ENCODE measurements around the gene UBTD1. TPM values are rescaled to one million over a fixed set of nuclear protein-coding genes. Genes with fewer than 3 reads are reported as not detected.

UBTD1 gene
- total and polyA plus RNA-seq, 4 donors = 26.3 to 70.4 (median 42.9) TPM

GRCh38 chr10:97482381-97482780 is 16.3 kb upstream of the UBTD1 start:
- Histone ChIP-seq H3K4me3 (no peak overlapping the region), H3K9ac (ENCODE audit: insufficient read depth in 1 of 2, low read length in 2 of 2) (no peak overlapping the region), H3K4me1 (ENCODE audit: control insufficient read depth in 5 of 5, insufficient read depth in 5 of 5, low read length in 5 of 5) (peaks cover 0 to 2% (median 0%) of the 10 kb centered on the region in 5 donors), H3K9me3 (ENCODE audit: control insufficient read depth in 4 of 4, insufficient read depth in 3 of 4, low read length in 3 of 4) (peaks cover 0 to 2% (median 0%) of the 10 kb centered on the region in 4 donors), H3K27ac (ENCODE audit: low read depth in 1 of 2, low read length in 1 of 2) (no peak overlapping the region), H3K36me3 (ENCODE audit: control insufficient read depth in 4 of 4, insufficient read depth in 4 of 4, low read length in 4 of 4) (peaks cover 11 to 39% (median 24%) of the 10 kb centered on the region in 4 donors), H3K27me3 (ENCODE audit: control insufficient read depth in 3 of 3, insufficient read depth in 3 of 3, low read length in 2 of 3) (no peaks in the 10 kb centered on the region)
- no peak for TF ChIP-seq CTCF (IDR thresholded peaks at IDR 0.05; ENCODE audit: control extremely low read depth, extremely low read depth)
- DNase-seq = no peak
- no peak for ATAC-seq (ENCODE audit: insufficient read depth, low FRiP score)
- WGBS, 2 donors = 95 to 96% methylated on average over 1 of the region's 1 CpG

- no peaks in the 10 kb centered on the region for H3K27me3 ChIP-seq (ENCODE audit: control insufficient read depth in 3 of 3, insufficient read depth in 3 of 3, low read length in 2 of 3)
These were observed 15.2 kb upstream of the UBTD1 start for GRCh38 chr10:97483506-97483905.

GRCh38 chr10:97483921-97484320 is 14.8 kb upstream of the UBTD1 start:
- Histone ChIP-seq H3K4me1 (ENCODE audit: control insufficient read depth in 5 of 5, insufficient read depth in 5 of 5, low read length in 5 of 5) (peaks cover 0 to 2% (median 0%) of the 10 kb centered on the region in 5 donors), H3K4me3 (no peak overlapping the region), H3K9ac (ENCODE audit: insufficient read depth in 1 of 2, low read length in 2 of 2) (no peak overlapping the region), H3K36me3 (ENCODE audit: control insufficient read depth in 4 of 4, insufficient read depth in 4 of 4, low read length in 4 of 4) (peaks cover 6 to 27% (median 16%) of the 10 kb centered on the region in 4 donors), H3K9me3 (ENCODE audit: control insufficient read depth in 4 of 4, insufficient read depth in 3 of 4, low read length in 3 of 4) (peaks cover 0 to 2% (median 0%) of the 10 kb centered on the region in 4 donors), H3K27me3 (ENCODE audit: control insufficient read depth in 3 of 3, insufficient read depth in 3 of 3, low read length in 2 of 3) (no peaks in the 10 kb centered on the region), H3K27ac (ENCODE audit: low read depth in 1 of 2, low read length in 1 of 2) (no peak overlapping the region)
- 93 to 100% methylated on average over 1 of the region's 1 CpG for WGBS, 2 donors
- DNase-seq = no peak
- no peak for TF ChIP-seq CTCF (IDR thresholded peaks at IDR 0.05; ENCODE audit: control extremely low read depth, extremely low read depth)
- ATAC-seq (ENCODE audit: insufficient read depth, low FRiP score) = no peak

More at GRCh38 chr10:97483506-97483905, 15.2 kb upstream of the UBTD1 start:
- Histone ChIP-seq H3K4me3 (no peak overlapping the region), H3K9ac (ENCODE audit: insufficient read depth in 1 of 2, low read length in 2 of 2) (no peak overlapping the region), H3K9me3 (ENCODE audit: control insufficient read depth in 4 of 4, insufficient read depth in 3 of 4, low read length in 3 of 4) (peaks cover 0 to 2% (median 0%) of the 10 kb centered on the region in 4 donors), H3K27ac (ENCODE audit: low read depth in 1 of 2, low read length in 1 of 2) (no peak overlapping the region), H3K36me3 (ENCODE audit: control insufficient read depth in 4 of 4, insufficient read depth in 4 of 4, low read length in 4 of 4) (peaks cover 6 to 30% (median 14%) of the 10 kb centered on the region in 4 donors), H3K4me1 (ENCODE audit: control insufficient read depth in 5 of 5, insufficient read depth in 5 of 5, low read length in 5 of 5) (peaks cover 0 to under 1% (median 0%) of the 10 kb centered on the region in 5 donors)
- no peak for ATAC-seq (ENCODE audit: insufficient read depth, low FRiP score)
- no peak for TF ChIP-seq CTCF (IDR thresholded peaks at IDR 0.05; ENCODE audit: control extremely low read depth, extremely low read depth)
- WGBS, 2 donors = 63 to 76% methylated on average over 3 of the region's 3 CpGs
- DNase-seq = no peak

Measured in lung (tissue), 12 donors.